Colonic mucosa (tissue), 4 donors: ENCODE results near the gene ENG. TPM values are rescaled to one million over a fixed set of nuclear protein-coding genes. Genes with fewer than 3 reads are reported as not detected.

Experiments used
- DNase-seq: peaks from one replicate; pipeline ENCODE4 v3.0.0-alpha.2; 2020
- H3K27ac ChIP-seq: fragments of 200-600 bp; one replicate; pipeline ENCODE4 v1.8.0; 2021
- H3K27me3 ChIP-seq: fragments of 200-600 bp; one replicate; pipeline ENCODE4 v1.8.0; 2021
- H3K36me3 ChIP-seq: fragments of 200-600 bp; one replicate; pipeline ENCODE4 v1.8.0; 2021
- H3K4me1 ChIP-seq: fragments of 200-600 bp; one replicate; pipeline ENCODE4 v1.8.0; 2021; ENCODE audit warnings: mild to moderate bottlenecking
- H3K4me3 ChIP-seq: fragments of 200-600 bp; one replicate; pipeline ENCODE4 v1.8.0; 2021
- H3K9ac ChIP-seq, 2 donors: one replicate each; pipeline ENCODE4 v1.7.0; 2013; ENCODE audit warnings: control low read depth in 2 of 2, low read depth in 2 of 2, low read length in 2 of 2
- H3K9me3 ChIP-seq: fragments of 200-600 bp; one replicate; pipeline ENCODE4 v1.8.0; 2021
- CTCF ChIP-seq: fragments of 200-600 bp; IDR thresholded peaks from one replicate; pipeline ENCODE4 v1.8.0; 2022; ENCODE audit warnings: antibody characterized with exemption, mild to moderate bottlenecking
- intact Hi-C: fragments of 100-400 bp; cut with DNase I; formaldehyde crosslinking; loops from one replicate; pipeline ENCODE4 v1.14.1; 2022
- microRNA-seq: library from miRNA; unstranded; fragments of <30 nt; microRNA quantifications from one replicate; pipeline ENCODE4, GENCODE V29; 2019
- total RNA-seq, 2 donors: library from RNA; stranded (reverse); fragmentation: NEBNext Ultra II Directional in 1 of 2; extraction: Animal tissue kit (Norgen Biotek cat#: 25700) in 1 of 2; gene quantifications; one replicate each; pipeline ENCODE4 v1.2.1, GENCODE V29; 2021
- donor health status: healthy.
- donor health status: DM: no; HTN: no; CAD: no.
- donor health status: DM: no; HTN: no; CAD: no.

The ENG gene
- total RNA-seq, 2 donors from 2014 or later: 15.4 to 34.5 TPM

- no peak for TF ChIP-seq CTCF
- Histone ChIP-seq H3K27ac (peak overlapping the region; percentile 30), H3K9me3 (no peaks in the 10 kb centered on the region), H3K9ac (peak overlapping the region in 1 of 2 donors; percentile 23), H3K36me3 (no peaks in the 10 kb centered on the region), H3K4me1 (peaks cover 7% of the 10 kb centered on the region), H3K4me3 (no peak overlapping the region), H3K27me3 (no peaks in the 10 kb centered on the region)
- intact Hi-C loops: no loop called here
- DNase-seq: no peak
Observed at GRCh38 chr9:127767909-127768331, 86.5 kb downstream of the ENG start.

GRCh38 chr9:127767410-127767809, 87.0 kb downstream of the ENG start:
- no peaks in the 10 kb centered on the region for H3K27me3 ChIP-seq
- no peak for TF ChIP-seq CTCF
- peak overlapping the region; percentile 30 for H3K27ac ChIP-seq
- no peaks in the 10 kb centered on the region for H3K36me3 ChIP-seq
- no peaks in the 10 kb centered on the region for H3K9me3 ChIP-seq
- no peak for DNase-seq
- H3K9ac ChIP-seq: peak overlapping the region in 1 of 2 donors; percentile 23
- H3K4me1 ChIP-seq: peaks cover 7% of the 10 kb centered on the region
- no peak overlapping the region for H3K4me3 ChIP-seq
- intact Hi-C loops: no loop called here

DNA sequence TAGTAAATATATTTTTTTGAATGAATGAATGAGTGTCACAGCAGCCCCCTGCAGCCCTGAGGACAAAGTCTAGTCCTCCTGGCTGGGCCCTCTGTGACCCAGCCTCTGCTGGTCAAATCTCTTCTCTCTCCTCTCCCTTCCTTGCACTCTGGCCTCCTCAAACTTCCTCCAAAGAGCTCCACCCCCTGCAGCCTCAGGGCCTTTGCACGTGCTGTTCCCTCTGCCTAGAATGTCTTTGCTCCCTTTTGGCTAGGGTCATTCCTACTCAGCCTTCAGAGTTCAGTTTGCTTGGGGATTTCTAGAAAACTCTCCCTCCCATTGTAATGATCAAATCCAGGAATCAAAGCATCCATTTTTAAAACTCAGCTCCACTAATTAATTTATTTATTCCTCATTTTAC, 89.0 kb downstream of the ENG start:
- peaks cover under 1% of the 10 kb centered on the region for H3K4me1 ChIP-seq
- no peak overlapping the region for H3K27ac ChIP-seq
- H3K9ac ChIP-seq: no peak overlapping the region
- no peaks in the 10 kb centered on the region for H3K9me3 ChIP-seq
- no peak for TF ChIP-seq CTCF
- H3K36me3 ChIP-seq: no peaks in the 10 kb centered on the region
- H3K4me3 ChIP-seq: no peak overlapping the region
- DNase-seq: no peak
- intact Hi-C loops: no loop called here
- no peaks in the 10 kb centered on the region for H3K27me3 ChIP-seq

Small RNAs within 50 kb of the gene (microRNA-seq; reads per million reads assigned to microRNA genes)
- gene MIR2861: not detected
- gene MIR3960: not detected
- not detected for gene MIR4672

Other genes starting within 250 kb of the ENG start
- 10 to 100 TPM in 1 of 2 donors, 1 to 10 TPM in 1; 8.2 to 15.8 TPM for gene STXBP1, start 242.4 kb downstream of the ENG start, total RNA-seq
- gene CFAP157, start 147.7 kb downstream of the ENG start, total RNA-seq: under 1 TPM in 1 of 2 donors, not detected in 1; 0.12 TPM
- 10 to 100 TPM in 1 of 2 donors, 1 to 10 TPM in 1; 8.9 to 23.8 TPM for gene PTRH1, start 139.0 kb downstream of the ENG start, total RNA-seq
- gene TTC16, start 138.6 kb downstream of the ENG start, total RNA-seq: under 1 TPM; 0.05 to 0.07 TPM
- gene TOR2A, start 119.4 kb downstream of the ENG start, total RNA-seq: 10 to 100 TPM; 25.8 to 29.8 TPM
- 1 to 10 TPM; 3.5 TPM for gene SH2D3C, start 76.0 kb downstream of the ENG start, total RNA-seq
- gene CDK9, start 68.6 kb downstream of the ENG start, total RNA-seq: 10 to 100 TPM; 64.0 to 77.7 TPM
- gene FPGS, start 51.8 kb downstream of the ENG start, total RNA-seq: 10 to 100 TPM; 31.6 to 55.1 TPM
- gene AK1, start 23.0 kb upstream of the ENG start, total RNA-seq: 100 to 1,000 TPM; 159 to 166 TPM
- 100 to 1,000 TPM; 251 to 279 TPM for gene ST6GALNAC6, start 44.9 kb upstream of the ENG start, total RNA-seq
- 10 to 100 TPM; 25.4 to 66.5 TPM for gene ST6GALNAC4, start 62.4 kb upstream of the ENG start, total RNA-seq
- under 1 TPM; 0.85 to 0.89 TPM for gene PIP5KL1, start 76.1 kb upstream of the ENG start, total RNA-seq
- gene DPM2, start 83.2 kb upstream of the ENG start, total RNA-seq: 10 to 100 TPM; 25.7 to 38.9 TPM
- 10 to 100 TPM; 72.2 to 95.9 TPM for gene EEIG1, start 126.3 kb upstream of the ENG start, total RNA-seq
- gene NAIF1, start 212.7 kb upstream of the ENG start, total RNA-seq: 10 to 100 TPM; 10.8 to 11.6 TPM
- 10 to 100 TPM; 12.3 to 19.7 TPM for gene SLC25A25, start 213.6 kb upstream of the ENG start, total RNA-seq